IPS DF 4.7 (cell line): ENCODE data around the gene WDR72.

Experiments used
- DNase-seq: peaks from one replicate; pipeline ENCODE4 v3.0.0-alpha.2; 2013; ENCODE audit warnings: low spot score; ENCODE audit errors: extremely low read depth

Gene WDR72

DNA sequence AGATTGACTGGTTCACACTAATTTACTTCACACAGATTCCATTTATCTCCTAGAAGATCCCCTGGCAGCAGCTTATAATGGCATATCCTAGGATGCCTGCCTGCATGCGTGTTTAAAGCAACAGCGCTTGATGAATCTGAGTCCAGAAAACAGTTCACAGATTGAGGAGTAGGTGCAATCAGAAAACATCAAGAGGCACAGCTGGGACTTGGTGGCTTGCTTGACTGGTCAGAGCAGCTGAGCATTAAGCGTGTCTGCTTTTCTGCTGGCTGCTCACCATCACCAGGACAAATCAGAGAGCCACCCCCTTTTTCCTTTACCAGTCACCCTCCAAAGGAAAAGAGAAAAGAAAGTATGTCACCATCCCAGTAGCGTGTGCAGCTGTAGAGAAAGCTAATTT is 223.6 kb downstream of the WDR72 start:
- no peak for DNase-seq

DNA sequence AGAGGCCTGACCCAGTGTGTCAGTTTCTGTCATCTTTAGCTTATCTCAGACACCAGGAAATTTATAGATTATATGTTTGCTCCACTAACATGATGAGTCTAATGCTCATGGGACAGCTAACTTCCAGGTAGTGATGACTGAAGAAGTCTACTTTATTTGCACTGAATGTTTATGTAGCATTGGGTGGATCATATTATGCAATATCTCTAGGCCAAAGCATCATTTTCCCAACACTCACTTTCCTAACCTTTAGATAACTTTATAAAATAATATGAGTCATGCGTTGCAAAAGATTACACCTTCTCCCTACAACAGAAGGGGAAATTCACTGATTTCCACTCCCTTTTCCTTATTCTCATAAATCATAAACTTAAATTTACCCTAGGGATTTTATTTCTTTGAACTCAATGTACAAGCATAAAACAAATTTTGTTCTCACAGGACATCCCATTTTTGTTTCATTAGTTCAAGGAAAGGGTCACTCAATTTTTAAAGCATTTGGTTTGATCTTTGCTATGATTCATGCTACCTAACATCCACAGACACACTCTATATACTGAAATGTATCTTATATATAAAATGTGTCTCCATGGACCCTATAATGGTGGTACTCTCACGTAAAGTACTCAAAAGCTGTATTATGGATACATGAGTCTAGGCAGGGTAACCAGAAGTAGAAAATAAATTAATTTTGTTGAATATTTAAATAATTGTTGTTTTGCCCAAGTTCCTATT is 225.2 kb downstream of the WDR72 start:
- DNase-seq: no peak

DNA sequence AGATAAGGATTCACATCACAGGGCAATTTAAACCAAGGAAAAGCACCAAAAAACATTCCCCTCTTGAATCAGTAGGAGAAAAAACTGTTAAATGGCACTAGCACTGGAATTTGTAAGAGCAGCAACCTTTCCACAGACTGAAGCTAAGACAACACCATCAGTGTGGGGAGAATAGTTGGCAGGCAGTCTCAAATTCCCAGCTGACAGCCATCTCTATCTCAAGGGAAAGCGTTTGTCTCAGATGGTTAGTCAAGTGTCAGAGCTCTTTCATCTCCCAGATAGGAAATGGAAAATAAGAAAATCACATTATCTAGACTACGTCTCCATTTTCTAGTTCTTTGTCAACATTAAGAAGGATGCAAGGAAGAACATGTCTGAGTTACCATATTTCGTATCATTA is 228.7 kb downstream of the WDR72 start:
- DNase-seq: no peak

DNA sequence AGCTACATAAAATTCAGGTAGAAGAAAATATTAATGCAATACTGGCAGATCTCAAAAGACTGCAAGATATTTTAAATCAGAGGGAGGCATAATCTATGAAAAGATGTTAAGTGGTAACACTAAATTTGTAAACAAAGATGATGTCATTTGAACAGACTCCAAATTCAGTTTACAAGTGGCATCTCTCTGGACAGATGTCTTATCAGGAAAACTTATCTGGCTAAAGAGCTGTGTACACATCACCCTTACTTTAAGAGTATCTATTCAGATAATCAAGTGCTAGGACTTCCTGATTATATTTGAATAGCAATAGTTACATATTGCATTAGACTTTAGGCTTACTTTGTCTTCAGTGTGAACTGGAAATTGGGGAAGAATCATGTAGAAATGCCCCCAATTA is 231.5 kb downstream of the WDR72 start:
- no peak for DNase-seq

DNA sequence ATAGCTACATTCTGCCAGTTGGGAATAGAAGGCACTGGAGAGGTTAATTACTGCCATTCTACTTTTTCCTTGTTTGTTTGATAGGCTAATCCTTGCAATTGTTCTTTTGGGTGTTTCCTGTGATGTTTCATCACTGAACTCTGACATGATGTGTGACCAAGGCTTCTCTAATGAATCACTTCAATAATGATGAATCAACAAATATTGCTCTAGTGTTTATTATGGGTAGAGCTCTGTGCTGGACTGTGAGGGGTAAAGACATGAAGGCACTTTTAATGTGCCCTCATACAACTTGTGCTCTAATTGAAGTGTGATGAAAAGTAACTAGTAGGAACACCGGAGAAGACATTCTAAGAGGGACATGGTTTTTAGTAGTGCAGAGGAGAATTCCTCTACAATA is 233.6 kb downstream of the WDR72 start:
- no peak for DNase-seq

DNA sequence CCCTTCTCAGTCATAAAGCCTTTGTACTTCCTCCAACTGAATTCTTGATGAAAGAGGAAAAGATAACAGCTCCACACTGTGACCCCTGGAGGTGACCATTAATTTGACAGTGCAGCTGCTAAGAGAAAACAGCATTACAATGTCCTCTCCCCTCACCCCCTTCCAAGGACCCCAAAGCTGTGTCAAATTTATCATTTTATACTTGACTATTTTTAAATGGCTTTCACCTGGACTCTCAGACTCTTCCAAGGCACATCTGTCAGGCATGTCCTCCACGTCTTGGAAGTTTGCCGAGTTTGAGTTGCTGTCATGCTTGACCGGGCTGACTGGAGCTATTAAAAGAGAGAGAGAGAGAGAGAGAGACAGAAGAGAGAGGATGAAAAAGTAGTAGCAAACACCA is 236.5 kb downstream of the WDR72 start:
- no peak for DNase-seq

DNA sequence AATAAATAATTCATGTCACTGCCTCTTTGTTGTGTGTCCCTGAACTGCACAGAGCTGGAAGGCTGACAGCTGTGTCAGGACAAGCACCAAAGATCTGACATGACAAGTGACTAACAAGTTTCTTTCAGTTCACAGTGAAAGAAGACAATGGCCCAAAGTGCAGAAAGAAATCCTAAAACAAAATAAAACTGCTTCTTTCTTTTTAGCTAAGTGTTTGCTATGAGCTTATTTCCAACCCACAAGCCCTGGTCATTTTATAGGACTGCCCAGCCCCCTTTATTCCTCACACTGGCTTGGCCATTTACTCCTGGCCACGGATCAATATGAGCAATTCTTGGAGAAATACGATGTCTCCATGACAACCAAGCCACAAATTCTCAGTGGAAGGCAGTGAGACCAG is 238.5 kb downstream of the WDR72 start:
- no peak for DNase-seq

DNA sequence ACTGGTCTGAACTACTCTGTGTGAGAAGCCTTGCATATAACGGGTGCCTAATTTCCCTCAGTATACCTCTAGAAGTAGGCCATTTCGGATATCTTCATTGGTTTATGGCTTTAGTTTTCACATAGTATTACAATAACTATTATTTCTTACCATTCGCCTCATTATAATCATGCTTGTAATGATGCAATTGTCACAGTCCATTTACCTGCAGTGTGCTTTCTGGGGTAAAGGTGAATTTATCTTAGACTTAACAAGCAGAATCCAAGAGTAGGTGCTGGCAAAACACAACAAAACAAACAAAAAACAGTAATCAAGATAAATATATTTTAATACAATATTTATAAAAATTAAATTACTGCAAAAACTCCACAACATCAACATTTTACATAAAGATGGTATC is 246.0 kb downstream of the WDR72 start:
- DNase-seq: no peak

DNA sequence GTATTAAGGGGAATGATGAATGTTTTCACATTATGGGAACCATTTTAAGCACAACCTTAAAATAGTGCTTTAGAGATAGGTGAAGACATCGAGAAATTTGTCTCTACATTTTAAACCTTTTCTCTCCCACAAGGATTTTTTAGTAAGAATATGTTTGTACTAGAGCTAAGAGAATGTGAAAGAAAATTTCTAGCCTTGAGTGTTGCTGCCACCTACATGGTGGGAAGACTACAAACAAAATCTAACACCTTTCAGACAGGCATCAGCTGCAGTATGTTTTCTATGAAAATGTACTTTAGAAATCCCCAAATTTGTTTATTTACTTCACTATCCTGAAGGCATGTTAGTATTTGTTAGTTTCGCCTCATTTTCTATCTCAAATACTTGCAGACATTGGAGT is 247.4 kb downstream of the WDR72 start:
- no peak for DNase-seq

DNA sequence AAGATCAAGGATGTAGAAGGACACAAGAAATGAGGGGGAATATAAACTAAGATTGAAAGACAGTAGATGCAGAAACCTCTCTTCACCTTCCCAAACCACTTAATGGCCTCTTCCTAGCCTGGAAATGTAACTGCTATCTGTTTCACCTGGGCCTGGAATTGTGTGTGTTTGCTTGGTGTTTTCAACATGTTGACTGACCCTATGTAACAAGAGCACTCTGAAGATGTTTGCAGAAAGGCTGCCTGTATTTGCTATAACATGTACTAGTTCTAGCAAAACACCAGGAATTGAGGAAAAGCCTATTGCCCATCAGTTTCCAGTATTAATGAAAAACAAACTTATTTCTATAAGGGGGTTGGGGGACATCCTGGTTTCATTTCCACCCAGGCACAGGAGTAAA is 248.3 kb downstream of the WDR72 start:
- no peak for DNase-seq

DNA sequence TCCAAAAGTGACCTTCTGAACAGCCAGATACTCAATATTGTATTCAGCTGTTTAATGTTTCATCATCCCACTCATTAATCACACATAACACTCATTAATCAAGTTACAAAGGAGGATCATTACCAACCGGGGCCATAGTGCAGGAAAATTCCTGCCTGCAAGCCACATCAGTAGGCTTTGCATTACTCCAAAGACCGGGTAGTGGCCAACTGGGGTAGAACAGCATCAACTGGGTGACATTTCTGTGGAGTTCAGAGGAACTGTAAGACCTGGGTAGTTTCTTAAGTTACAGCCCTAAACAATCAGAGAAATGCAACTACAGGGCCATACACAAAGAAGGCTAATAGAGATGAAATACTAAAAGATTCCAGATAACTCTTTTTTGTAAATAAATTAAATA is 253.1 kb downstream of the WDR72 start:
- DNase-seq: no peak

DNA sequence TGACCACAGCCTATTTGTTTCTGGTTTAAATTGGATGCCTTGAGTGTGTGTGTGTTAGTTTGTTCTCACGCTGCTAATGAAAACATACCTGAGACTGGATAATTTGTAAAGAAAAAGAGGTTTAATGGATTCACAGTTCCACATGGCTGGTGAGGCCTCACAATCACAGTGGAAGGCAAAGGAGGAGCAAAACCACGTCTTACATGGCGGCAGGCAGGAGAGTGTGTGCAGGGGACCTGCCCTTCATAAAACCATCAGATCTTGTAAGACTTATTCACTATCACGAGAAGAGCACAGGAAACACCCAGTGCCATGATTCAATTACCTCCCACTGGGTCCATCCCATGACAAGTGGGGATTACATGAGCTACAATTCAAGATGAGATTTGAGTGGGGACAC is 260.5 kb downstream of the WDR72 start:
- no peak for DNase-seq

DNA sequence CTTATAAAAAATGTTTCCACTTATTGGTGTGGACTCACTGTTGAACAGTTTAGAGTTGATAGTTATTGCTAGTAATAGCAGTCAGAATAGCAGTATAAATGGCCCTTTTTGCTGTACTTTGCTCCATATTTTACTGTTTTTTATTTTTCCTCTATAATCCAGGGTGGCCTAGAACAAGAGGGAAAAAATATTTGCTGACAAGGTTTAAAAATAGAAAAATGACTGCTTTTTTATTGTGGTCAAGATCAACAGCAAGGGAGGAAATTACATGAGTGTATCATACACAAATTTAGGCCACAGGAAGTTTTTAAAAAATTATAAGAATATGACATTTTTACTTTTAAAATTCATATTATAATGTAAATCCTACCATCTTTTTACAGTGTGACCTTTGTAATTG is 269.1 kb downstream of the WDR72 start:
- no peak for DNase-seq

DNA sequence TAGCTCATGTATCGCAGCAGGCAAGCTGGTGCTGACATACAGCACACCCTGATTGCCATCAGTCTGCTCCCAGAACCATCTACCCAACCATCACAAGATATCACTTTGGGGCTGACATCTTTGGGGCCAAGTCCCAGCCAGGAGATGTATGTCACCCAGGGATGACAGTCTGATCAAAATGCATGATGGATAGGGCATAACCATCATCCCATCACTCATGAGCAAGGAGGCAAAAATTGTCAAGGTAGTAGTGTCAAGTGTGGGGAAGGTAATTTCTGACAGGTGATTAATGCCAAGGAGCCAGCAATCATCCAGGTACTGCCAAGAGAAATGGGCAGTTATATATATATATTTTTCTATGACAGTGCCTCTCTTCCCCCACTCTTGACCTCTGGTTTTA is 277.4 kb downstream of the WDR72 start:
- DNase-seq: no peak

DNA sequence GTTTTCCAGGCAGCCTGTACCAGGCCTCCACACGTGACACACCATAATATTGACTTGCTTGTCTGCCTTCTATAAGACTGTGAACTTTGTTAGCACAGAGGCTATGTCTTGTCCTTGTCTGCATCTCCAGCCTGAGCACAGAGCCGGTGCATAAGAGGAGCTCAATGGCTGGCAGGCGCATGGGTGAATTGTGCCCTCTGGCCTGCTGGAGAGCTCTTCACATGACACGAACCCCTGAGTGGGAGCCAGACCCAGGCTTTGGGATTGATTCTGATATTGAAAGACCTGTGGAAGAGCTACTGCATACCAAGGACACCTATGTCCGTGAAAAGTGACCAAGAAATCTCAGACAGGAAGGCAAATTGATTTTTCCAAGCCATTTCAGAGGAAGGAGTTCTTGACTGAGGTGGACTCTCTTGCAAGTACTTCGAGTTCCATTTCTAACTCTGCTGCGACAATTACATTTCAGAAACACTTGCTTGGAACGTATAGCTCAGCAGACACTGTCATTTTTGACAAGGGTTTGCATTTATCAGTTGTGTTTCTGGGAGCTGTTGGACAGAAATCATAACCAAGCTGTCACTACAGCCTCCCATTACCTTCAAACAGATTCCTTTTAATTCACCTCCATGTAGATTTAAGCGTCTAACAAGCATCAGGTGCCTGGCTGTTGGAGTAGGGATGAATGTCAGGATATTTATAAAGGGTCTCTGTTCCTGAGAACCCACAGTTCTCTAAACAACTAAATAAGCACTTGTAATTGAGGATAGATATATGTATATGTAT is 281.3 kb downstream of the WDR72 start:
- no peak for DNase-seq

DNA sequence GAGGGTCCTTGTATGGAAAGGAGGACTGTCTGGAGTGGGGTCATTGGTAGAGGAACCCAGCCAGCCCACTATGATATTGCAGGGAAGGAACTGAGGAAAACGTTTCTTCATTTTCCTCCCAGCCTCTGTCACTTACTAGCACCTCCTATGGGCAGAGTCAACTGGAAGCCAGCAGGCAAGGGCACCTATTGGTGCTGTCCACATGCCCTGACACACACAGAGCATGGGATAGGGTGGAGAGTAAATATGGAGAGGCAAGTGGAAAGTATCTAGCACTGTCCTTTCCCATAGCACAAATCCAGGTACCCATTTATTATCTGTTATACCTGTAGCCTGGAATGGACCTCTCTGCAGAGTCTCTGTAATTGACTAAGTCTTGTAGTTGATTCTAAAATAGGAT is 285.6 kb downstream of the WDR72 start:
- no peak for DNase-seq

DNA sequence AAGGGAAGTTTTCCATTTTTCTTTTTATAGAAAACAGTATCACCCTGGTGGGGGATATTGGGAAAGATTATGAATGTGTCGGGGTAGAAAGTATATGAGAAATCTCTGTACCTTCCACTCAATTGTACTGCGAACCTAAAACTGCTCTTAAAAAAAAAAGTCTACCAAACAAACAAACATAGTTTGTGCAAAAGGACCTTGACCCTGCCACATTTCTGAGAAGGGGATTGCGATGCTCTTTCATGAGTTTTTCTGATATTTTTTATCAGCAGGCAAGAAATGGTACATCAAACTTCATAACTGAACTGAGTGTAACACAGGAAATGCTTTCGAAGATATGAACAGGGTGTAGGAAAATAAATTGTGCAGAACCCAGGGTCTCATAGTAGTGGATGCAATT is 286.0 kb downstream of the WDR72 start:
- DNase-seq: no peak

DNA sequence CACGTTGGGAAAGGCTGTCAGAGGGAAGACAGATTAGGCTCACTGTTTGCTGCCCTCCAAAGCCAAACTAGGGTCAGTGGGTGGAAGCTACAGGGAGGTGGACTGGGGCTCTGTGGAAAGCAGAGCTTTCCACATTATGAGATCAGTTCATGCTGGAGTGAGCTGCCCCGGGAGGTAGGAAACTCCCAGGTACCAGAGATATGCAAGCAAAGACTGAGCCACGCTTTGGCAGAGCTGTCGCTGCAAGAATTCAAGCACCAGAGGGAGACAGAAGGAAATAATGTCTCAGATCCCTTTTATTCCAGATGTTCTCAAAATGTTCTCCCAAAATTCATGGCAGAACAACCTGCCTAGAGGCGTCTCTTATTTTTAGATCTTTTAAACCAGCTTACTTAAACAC is 286.6 kb downstream of the WDR72 start:
- DNase-seq: no peak

DNA sequence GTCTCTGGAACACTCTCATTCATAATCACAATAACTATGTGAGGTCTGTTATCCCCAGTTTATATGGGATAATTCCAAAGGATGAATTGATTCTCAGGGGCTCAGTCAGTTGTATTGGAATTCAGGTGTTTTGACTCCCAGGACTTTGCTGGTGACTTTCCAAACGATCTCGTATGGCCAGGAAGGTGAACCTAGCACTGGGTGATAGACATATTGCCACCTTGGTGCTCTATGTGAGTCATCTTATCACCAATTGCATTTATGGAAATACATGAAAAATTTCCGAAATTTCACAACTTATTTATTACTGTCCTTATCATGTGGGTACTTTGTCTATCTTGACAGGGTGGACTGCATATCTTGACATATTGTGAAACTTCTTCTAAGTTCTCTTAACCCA is 287.3 kb downstream of the WDR72 start:
- no peak for DNase-seq

DNA sequence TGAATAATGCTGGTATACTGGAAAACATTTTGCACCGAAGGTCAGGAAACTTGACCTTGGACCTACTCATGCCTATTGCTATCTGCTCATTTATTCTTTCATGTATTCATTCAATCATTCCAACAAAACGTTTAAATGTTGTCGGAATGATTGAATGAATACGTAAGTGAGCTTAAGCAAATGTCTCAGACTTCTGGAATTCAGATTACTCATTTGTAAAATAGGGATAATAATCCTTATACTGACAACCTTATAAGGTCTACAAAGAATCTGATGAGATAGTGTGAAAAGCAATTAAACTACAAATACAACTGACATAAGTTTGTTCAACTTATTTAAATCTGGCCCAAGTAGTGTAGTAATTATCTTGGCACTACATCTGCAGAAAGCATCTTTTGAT is 288.7 kb downstream of the WDR72 start:
- DNase-seq: no peak

DNA sequence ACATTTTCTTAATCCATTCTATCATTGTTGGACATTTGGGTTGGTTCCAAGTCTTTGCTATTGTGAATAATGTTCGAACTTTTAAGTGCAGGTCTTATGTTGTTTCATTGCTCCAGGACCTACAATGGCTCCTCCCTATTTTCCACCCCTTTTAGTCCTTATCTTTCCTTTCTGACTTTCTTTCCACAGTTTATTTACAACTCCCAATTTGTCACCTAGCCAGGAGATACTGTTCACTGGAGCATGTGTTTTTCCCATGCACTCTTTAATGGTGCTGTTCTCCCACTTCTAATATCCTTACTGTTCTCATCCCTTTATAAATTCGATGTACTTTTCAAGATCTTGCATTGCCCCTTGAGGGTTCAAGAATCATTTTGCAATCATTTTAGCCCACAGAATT is 290.0 kb downstream of the WDR72 start:
- DNase-seq: no peak
